GM18868 (cell line): ENCODE data around the gene PRKN.

ENCODE experiments used
- ATAC-seq: cut with Tn5 transposase; IDR thresholded peaks from one replicate; pipeline ENCODE4 v1.9.1; 2021; ENCODE audit warnings: mild to moderate bottlenecking, moderate library complexity; ENCODE audit not compliant: unreplicated experiment

PRKN gene

GRCh38 chr6:161486361-161487216 lies 1241.0 kb downstream of the PRKN start:
- no peak for ATAC-seq

- no peak for ATAC-seq
Observed at GRCh38 chr6:161482517-161482858, 1245.1 kb downstream of the PRKN start.

GRCh38 chr6:161481786-161482516 lies 1245.6 kb downstream of the PRKN start:
- no peak for ATAC-seq

GRCh38 chr6:161480421-161481155 lies 1247.0 kb downstream of the PRKN start:
- no peak for ATAC-seq

GRCh38 chr6:161479376-161479775 lies 1248.2 kb downstream of the PRKN start:
- no peak for ATAC-seq

- ATAC-seq = no peak
Observed at GRCh38 chr6:161477876-161478425, 1249.6 kb downstream of the PRKN start.

GRCh38 chr6:161476711-161477110 lies 1250.9 kb downstream of the PRKN start:
- ATAC-seq = no peak

GRCh38 chr6:161465403-161465802 lies 1262.2 kb downstream of the PRKN start:
- ATAC-seq = no peak

GRCh38 chr6:161463071-161463470 lies 1264.5 kb downstream of the PRKN start:
- ATAC-seq = no peak

- ATAC-seq = no peak
Observed at GRCh38 chr6:161462148-161462547, 1265.4 kb downstream of the PRKN start.

GRCh38 chr6:161459008-161459615 lies 1268.5 kb downstream of the PRKN start:
- ATAC-seq = no peak

- no peak for ATAC-seq
Observed at GRCh38 chr6:161458201-161458951, 1269.2 kb downstream of the PRKN start.

GRCh38 chr6:161455848-161456247 lies 1271.7 kb downstream of the PRKN start:
- ATAC-seq = no peak

- ATAC-seq = no peak
Observed at GRCh38 chr6:161453558-161453957, 1274.0 kb downstream of the PRKN start.

- no peak for ATAC-seq
Observed at GRCh38 chr6:161452241-161452640, 1275.3 kb downstream of the PRKN start.

- ATAC-seq = no peak
Observed at GRCh38 chr6:161449521-161449920, 1278.0 kb downstream of the PRKN start.

- ATAC-seq = no peak
Observed at GRCh38 chr6:161446949-161447348, 1280.6 kb downstream of the PRKN start.

- no peak for ATAC-seq
Observed at GRCh38 chr6:161446296-161446925, 1281.2 kb downstream of the PRKN start.

GRCh38 chr6:161445021-161445799 lies 1282.4 kb downstream of the PRKN start:
- ATAC-seq = no peak
